ENCODE data around the gene GRXCR2. TPM values are rescaled to one million over a fixed set of nuclear protein-coding genes. Genes with fewer than 3 reads are reported as not detected.

Gene GRXCR2
- total and polyA plus RNA-seq, 2 of the 4 experiments (the other 2 are of a cell fraction) = not detected

DNA sequence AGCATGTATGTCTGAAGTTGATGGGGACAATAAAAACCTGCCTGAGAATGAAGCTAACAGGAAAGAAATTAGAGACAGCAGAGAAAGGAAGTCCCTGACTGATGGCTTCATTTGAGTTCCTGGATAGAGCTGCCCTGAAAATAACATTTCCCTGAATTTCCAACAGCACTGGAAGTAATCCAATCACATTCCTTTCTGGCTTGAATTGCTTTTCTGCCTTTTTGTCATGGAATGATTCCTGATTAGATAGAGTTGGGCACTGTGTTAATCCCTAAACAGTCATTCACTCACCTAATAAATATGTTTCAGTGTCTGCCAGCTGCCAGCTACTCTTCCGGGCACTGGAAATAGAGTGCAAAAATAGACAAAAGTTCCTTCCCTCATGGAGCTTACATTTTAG is 33.6 kb upstream of the GRXCR2 start:
- Histone ChIP-seq H3K27me3 (ENCODE audit: control insufficient read depth, insufficient read depth, low read length) (peaks cover 11% of the 10 kb centered on the region), H3K27ac (ENCODE audit: insufficient read depth, low read length) (no peak overlapping the region), H3K36me3 (ENCODE audit: control insufficient read depth, insufficient read depth, low read length) (no peaks in the 10 kb centered on the region), H4K91ac (ENCODE audit: insufficient read depth, low read depth, low read length) (no peak overlapping the region), H4K8ac (ENCODE audit: low read depth in 2 of 2, low read length in 2 of 2) (no peak overlapping the region), H3K79me1 (ENCODE audit: low read depth in 1 of 2, low read length in 2 of 2) (no peaks in the 10 kb centered on the region), H2BK15ac (ENCODE audit: low read depth, low read length) (no peak overlapping the region), H2AK9ac (replicated peaks; ENCODE audit: low read depth, low read length, poor library complexity) (no peak overlapping the region), H3K9me3 (ENCODE audit: control insufficient read depth, insufficient read depth, low read length) (no peaks in the 10 kb centered on the region), H3K9ac (ENCODE audit: low read depth, low read length) (no peak overlapping the region), H3K4me3 (ENCODE audit: insufficient read depth, low read depth, low read length) (no peak overlapping the region), H3K4me1 (ENCODE audit: control insufficient read depth, insufficient read depth, low read length) (no peaks in the 10 kb centered on the region), H2AK5ac (ENCODE audit: low read depth, low read length) (no peak overlapping the region), H3K18ac (ENCODE audit: low read depth, low read length) (no peak overlapping the region), H3K4ac (ENCODE audit: low read depth, low read length) (no peak overlapping the region), H2BK20ac (ENCODE audit: low read depth, low read length) (no peak overlapping the region), H3K4me2 (ENCODE audit: low read depth, low read length) (no peak overlapping the region), H4K5ac (ENCODE audit: low read depth, low read length) (no peak overlapping the region), H3K9me1 (ENCODE audit: insufficient read depth, low read length) (0 out of 2 replicates have a peak, but pooled peaks cover 3% of the 10 kb centered on the region), H2AFZ (replicated peaks; ENCODE audit: low read length, poor library complexity) (no peak overlapping the region), H3K23ac (ENCODE audit: low read depth, low read length) (no peak overlapping the region), H2BK120ac (ENCODE audit: low read depth, low read length) (no peak overlapping the region), H3K56ac (ENCODE audit: extremely low read depth, insufficient read depth, low read length) (no peak overlapping the region), H3K14ac (replicated peaks; ENCODE audit: low read depth, low read length) (no peak overlapping the region), H2BK5ac (ENCODE audit: low read depth, low read length, poor library complexity, severe bottlenecking) (no peak overlapping the region), H4K20me1 (ENCODE audit: insufficient read depth, low read length) (no peaks in the 10 kb centered on the region)
- ChIA-PET POLR2A (ENCODE audit: unreplicated experiment) (interaction anchor here (0.7 kb wide), 1 partner anchor 1718 kb away, joined by 4 read pairs; no protein-coding TSS in a partner anchor), CTCF (interaction anchor here (0.6 to 2.0 kb wide), 2 partner anchors 19 to 20 kb away, joined by 3 to 10 read pairs; no protein-coding TSS in a partner anchor)
- no CpG with 5 or more reads among the region's 1 CpG for WGBS, 2 experiments (ENCODE audit: extremely low coverage in 2 of 2, insufficient read length in 1 of 2)
- BruUV-seq (replicated peaks) = no TSS peak
- no peak for ATAC-seq (ENCODE audit: low read depth)
- in situ Hi-C loops (cut with MboI; ENCODE audit: low sequenced_read_pairs) (no loop called here), dilution Hi-C loops (cut with HindIII; ENCODE audit: low sequenced_read_pairs, unreplicated experiment) (no loop called here), intact Hi-C loops (cut with micrococcal nuclease) (no loop called here)
- DNase-seq = no peak
- TF ChIP-seq CEBPB (IDR thresholded peaks at IDR 0.05; ENCODE audit: low read depth, low read length) (no peak), BHLHE40 (IDR thresholded peaks at IDR 0.05; ENCODE audit: low read depth, low read length) (no peak), CHD1 (IDR thresholded peaks at IDR 0.05; ENCODE audit: low read depth, low read length) (no peak), POLR2A (IDR thresholded peaks at IDR 0.05; ENCODE audit: low read depth, low read length) (no peak), RFX5 (IDR thresholded peaks at IDR 0.05; ENCODE audit: low read depth, low read length) (no peak), MXI1 (IDR thresholded peaks at IDR 0.05; ENCODE audit: borderline replicate concordance, low read depth, low read length) (no peak), NFE2L2 (IDR thresholded peaks at IDR 0.05; ENCODE audit: low read depth, low read length) (no peak)
- TF ChIP-seq, protein P1, sequence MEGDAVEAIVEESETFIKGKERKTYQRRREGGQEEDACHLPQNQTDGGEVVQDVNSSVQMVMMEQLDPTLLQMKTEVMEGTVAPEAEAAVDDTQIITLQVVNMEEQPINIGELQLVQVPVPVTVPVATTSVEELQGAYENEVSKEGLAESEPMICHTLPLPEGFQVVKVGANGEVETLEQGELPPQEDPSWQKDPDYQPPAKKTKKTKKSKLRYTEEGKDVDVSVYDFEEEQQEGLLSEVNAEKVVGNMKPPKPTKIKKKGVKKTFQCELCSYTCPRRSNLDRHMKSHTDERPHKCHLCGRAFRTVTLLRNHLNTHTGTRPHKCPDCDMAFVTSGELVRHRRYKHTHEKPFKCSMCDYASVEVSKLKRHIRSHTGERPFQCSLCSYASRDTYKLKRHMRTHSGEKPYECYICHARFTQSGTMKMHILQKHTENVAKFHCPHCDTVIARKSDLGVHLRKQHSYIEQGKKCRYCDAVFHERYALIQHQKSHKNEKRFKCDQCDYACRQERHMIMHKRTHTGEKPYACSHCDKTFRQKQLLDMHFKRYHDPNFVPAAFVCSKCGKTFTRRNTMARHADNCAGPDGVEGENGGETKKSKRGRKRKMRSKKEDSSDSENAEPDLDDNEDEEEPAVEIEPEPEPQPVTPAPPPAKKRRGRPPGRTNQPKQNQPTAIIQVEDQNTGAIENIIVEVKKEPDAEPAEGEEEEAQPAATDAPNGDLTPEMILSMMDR (conservative IDR thresholded peaks at IDR 0.05; ENCODE audit: low read depth, low read length) = no peak
- TF ChIP-seq, protein P2, sequence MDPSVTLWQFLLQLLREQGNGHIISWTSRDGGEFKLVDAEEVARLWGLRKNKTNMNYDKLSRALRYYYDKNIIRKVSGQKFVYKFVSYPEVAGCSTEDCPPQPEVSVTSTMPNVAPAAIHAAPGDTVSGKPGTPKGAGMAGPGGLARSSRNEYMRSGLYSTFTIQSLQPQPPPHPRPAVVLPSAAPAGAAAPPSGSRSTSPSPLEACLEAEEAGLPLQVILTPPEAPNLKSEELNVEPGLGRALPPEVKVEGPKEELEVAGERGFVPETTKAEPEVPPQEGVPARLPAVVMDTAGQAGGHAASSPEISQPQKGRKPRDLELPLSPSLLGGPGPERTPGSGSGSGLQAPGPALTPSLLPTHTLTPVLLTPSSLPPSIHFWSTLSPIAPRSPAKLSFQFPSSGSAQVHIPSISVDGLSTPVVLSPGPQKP (IDR thresholded peaks at IDR 0.05; ENCODE audit: borderline replicate concordance, low read depth, low read length) = no peak
